SK-N-MC (cell line): ENCODE data around the gene CASZ1.

ENCODE experiments used
- EZH2 ChIP-seq: fragments of 200-600 bp; sonication (generic); IDR thresholded peaks from one replicate; pipeline ENCODE4 v1.6.1; 2017; ENCODE audit warnings: antibody characterized with exemption
- FOXP2 ChIP-seq: optimal IDR thresholded peaks from 2 replicates; pipeline ENCODE3; 2011; ENCODE audit warnings: mild to moderate bottlenecking, moderate library complexity; ENCODE audit not compliant: insufficient read depth; ENCODE audit errors: extremely low read length, control extremely low read depth
- POLR2AphosphoS5 ChIP-seq: IDR thresholded peaks from 2 replicates; pipeline ENCODE4 v1.6.1; 2012; ENCODE audit warnings: mild to moderate bottlenecking, low read depth, low read length, borderline replicate concordance

- no peak for TF ChIP-seq POLR2AphosphoS5
- no peak for TF ChIP-seq EZH2
- no peak for TF ChIP-seq FOXP2
Observed at GRCh38 chr1:10657088-10657847, 139.2 kb downstream of the CASZ1 start.
